ENCODE data around the gene DUSP16.
"Not testable (repeated sequence)": the region's sequence is repeated elsewhere in the genome, so short reads cannot be mapped to it uniquely, and the experiment has no call there.

DUSP16 gene

GRCh38 chr12:12582895-12583303 is 20.2 kb upstream of the DUSP16 start:
- Histone ChIP-seq H3K9ac (ENCODE audit: low read length) (no peak overlapping the region), H3K4me1 (ENCODE audit: low read length) (no peaks in the 10 kb centered on the region), H3K27me3 (replicated peaks; ENCODE audit: insufficient read depth, low read length) (no peaks in the 10 kb centered on the region), H3K79me2 (ENCODE audit: low read length) (no peaks in the 10 kb centered on the region), H3K27ac (ENCODE audit: low read length) (no peak overlapping the region), H3K4me2 (ENCODE audit: low read depth, low read length) (no peak overlapping the region), H3K4me3 (ENCODE audit: low read length) (no peak overlapping the region), H3F3A (ENCODE audit: insufficient read depth, low read length) (no peaks in the 10 kb centered on the region), H2AFZ (ENCODE audit: low read length) (no peak overlapping the region), H3K9me3 (replicated peaks; ENCODE audit: insufficient read depth, low read length) (no peaks in the 10 kb centered on the region), H3K36me3 (replicated peaks; ENCODE audit: insufficient read depth, low read length) (no peaks in the 10 kb centered on the region), H3K9me2 (replicated peaks; ENCODE audit: insufficient read depth, low read length) (no peaks in the 10 kb centered on the region), H4K20me1 (ENCODE audit: insufficient read depth, low read length) (no peaks in the 10 kb centered on the region)
- TF ChIP-seq EZH2phosphoT487 (IDR thresholded peaks at IDR 0.05; ENCODE audit: low read length) (no peak), EZH2 (optimal IDR thresholded peaks at IDR 0.05; ENCODE audit: low read depth, low read length) (no peak), CTCF (IDR thresholded peaks at IDR 0.05; ENCODE audit: low read length) (no peak)
- DNase-seq, result no peak

- H3F3A ChIP-seq (ENCODE audit: insufficient read depth, low read length), result no peaks in the 10 kb centered on the region
- H3K27ac ChIP-seq (ENCODE audit: low read length), result no peak overlapping the region
- no peak for TF ChIP-seq CTCF (IDR thresholded peaks at IDR 0.05; ENCODE audit: low read length)
- TF ChIP-seq EZH2phosphoT487 (IDR thresholded peaks at IDR 0.05; ENCODE audit: low read length), result no peak
- TF ChIP-seq EZH2 (optimal IDR thresholded peaks at IDR 0.05; ENCODE audit: low read depth, low read length), result no peak
Measured at GRCh38 chr12:12582193-12582881, 19.7 kb upstream of the DUSP16 start.

GRCh38 chr12:12580716-12581115 is 18.1 kb upstream of the DUSP16 start:
- not testable (repeated sequence) for H3K4me3 ChIP-seq (ENCODE audit: low read length); H3K27me3 ChIP-seq (replicated peaks; ENCODE audit: insufficient read depth, low read length); H3K79me2 ChIP-seq (ENCODE audit: low read length); H3K9ac ChIP-seq (ENCODE audit: low read length); H3K9me2 ChIP-seq (replicated peaks; ENCODE audit: insufficient read depth, low read length); H3K27ac ChIP-seq (ENCODE audit: low read length); H3K4me1 ChIP-seq (ENCODE audit: low read length); DNase-seq; H2AFZ ChIP-seq (ENCODE audit: low read length); H3K9me3 ChIP-seq (replicated peaks; ENCODE audit: insufficient read depth, low read length); H3K36me3 ChIP-seq (replicated peaks; ENCODE audit: insufficient read depth, low read length); H3K4me2 ChIP-seq (ENCODE audit: low read depth, low read length); H3F3A ChIP-seq (ENCODE audit: insufficient read depth, low read length); H4K20me1 ChIP-seq (ENCODE audit: insufficient read depth, low read length)

More at GRCh38 chr12:12582193-12582881, 19.7 kb upstream of the DUSP16 start:
- H3K4me3 ChIP-seq (ENCODE audit: low read length), result no peak overlapping the region
- H3K9me2 ChIP-seq (replicated peaks; ENCODE audit: insufficient read depth, low read length), result no peaks in the 10 kb centered on the region
- no peak overlapping the region for H3K4me2 ChIP-seq (ENCODE audit: low read depth, low read length)
- H3K36me3 ChIP-seq (replicated peaks; ENCODE audit: insufficient read depth, low read length), result no peaks in the 10 kb centered on the region
- H3K27me3 ChIP-seq (replicated peaks; ENCODE audit: insufficient read depth, low read length), result no peaks in the 10 kb centered on the region
- no peaks in the 10 kb centered on the region for H3K4me1 ChIP-seq (ENCODE audit: low read length)
- no peak overlapping the region for H2AFZ ChIP-seq (ENCODE audit: low read length)
- no peak for DNase-seq
- no peaks in the 10 kb centered on the region for H3K9me3 ChIP-seq (replicated peaks; ENCODE audit: insufficient read depth, low read length)
- H4K20me1 ChIP-seq (ENCODE audit: insufficient read depth, low read length), result no peaks in the 10 kb centered on the region
- no peaks in the 10 kb centered on the region for H3K79me2 ChIP-seq (ENCODE audit: low read length)
- no peak overlapping the region for H3K9ac ChIP-seq (ENCODE audit: low read length)

- Histone ChIP-seq H3K9ac (ENCODE audit: low read length) (no peak overlapping the region), H3K9me3 (replicated peaks; ENCODE audit: insufficient read depth, low read length) (no peaks in the 10 kb centered on the region), H3K9me2 (replicated peaks; ENCODE audit: insufficient read depth, low read length) (no peaks in the 10 kb centered on the region), H3K4me3 (ENCODE audit: low read length) (no peak overlapping the region), H2AFZ (ENCODE audit: low read length) (no peak overlapping the region), H3K79me2 (ENCODE audit: low read length) (no peaks in the 10 kb centered on the region), H3K27me3 (replicated peaks; ENCODE audit: insufficient read depth, low read length) (no peaks in the 10 kb centered on the region), H3F3A (ENCODE audit: insufficient read depth, low read length) (no peaks in the 10 kb centered on the region), H4K20me1 (ENCODE audit: insufficient read depth, low read length) (no peaks in the 10 kb centered on the region), H3K4me1 (ENCODE audit: low read length) (no peaks in the 10 kb centered on the region), H3K4me2 (ENCODE audit: low read depth, low read length) (no peak overlapping the region), H3K27ac (ENCODE audit: low read length) (no peak overlapping the region), H3K36me3 (replicated peaks; ENCODE audit: insufficient read depth, low read length) (no peaks in the 10 kb centered on the region)
- DNase-seq, result no peak
- no peak for TF ChIP-seq EZH2phosphoT487 (IDR thresholded peaks at IDR 0.05; ENCODE audit: low read length)
- TF ChIP-seq EZH2 (optimal IDR thresholded peaks at IDR 0.05; ENCODE audit: low read depth, low read length), result no peak
- no peak for TF ChIP-seq CTCF (IDR thresholded peaks at IDR 0.05; ENCODE audit: low read length)
Measured at GRCh38 chr12:12577786-12578185, 15.1 kb upstream of the DUSP16 start.

Measured in MM.1S (cell line).